Measurements from ENCODE around the gene MANSC1. TPM values are rescaled to one million over a fixed set of nuclear protein-coding genes. Genes with fewer than 3 reads are reported as not detected.

MANSC1 gene
- total and polyA plus RNA-seq, 9 of the 15 experiments (the other 6 are each of a cell fraction or from before 2014, with no cell fraction given): 0.76 to 8.6 (median 3.1) TPM

DNA sequence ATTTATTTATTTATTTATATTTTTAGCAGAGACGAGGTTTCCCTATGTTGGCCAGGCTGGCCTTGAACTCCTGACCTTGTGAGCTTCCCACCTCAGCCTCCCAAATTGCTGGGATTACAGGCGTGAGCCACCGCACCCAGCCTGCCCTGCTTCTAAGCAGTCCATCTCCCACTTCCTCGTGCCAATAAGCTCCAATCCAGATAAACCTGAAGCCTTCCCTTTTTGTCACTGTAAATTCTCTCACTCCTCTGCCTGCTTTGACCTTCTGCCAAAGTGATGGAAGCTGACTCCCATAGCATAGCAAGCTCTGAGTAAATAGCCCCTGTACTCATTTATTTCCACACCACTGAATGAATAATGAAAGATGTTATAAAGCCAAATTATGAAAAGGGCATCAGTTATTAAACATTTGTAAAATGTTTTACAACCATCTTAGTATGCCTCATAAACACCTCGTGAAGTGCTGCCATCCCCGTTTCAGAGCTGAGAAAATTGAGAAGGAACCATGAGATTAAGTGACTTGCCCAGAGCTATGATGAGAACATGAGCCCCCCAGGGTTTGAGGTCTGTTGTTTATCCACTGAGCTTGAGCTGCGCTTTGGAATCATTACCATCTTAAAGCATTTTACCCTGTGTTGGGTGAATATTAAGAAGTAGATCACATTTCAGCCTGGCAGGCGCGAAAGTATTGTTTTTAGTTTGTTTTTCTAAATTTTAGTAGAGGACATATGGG lies 30.4 kb downstream of the MANSC1 start (continued):
- TF ChIP-seq, protein P1, sequence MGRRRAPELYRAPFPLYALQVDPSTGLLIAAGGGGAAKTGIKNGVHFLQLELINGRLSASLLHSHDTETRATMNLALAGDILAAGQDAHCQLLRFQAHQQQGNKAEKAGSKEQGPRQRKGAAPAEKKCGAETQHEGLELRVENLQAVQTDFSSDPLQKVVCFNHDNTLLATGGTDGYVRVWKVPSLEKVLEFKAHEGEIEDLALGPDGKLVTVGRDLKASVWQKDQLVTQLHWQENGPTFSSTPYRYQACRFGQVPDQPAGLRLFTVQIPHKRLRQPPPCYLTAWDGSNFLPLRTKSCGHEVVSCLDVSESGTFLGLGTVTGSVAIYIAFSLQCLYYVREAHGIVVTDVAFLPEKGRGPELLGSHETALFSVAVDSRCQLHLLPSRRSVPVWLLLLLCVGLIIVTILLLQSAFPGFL (CRISPR knock-in tag; IDR thresholded peaks at IDR 0.05): no peak
- no peak for TF ChIP-seq CTCFL (IDR thresholded peaks at IDR 0.05; ENCODE audit: borderline replicate concordance, insufficient read depth, low read depth, low read length, poor library complexity, severe bottlenecking)

DNA sequence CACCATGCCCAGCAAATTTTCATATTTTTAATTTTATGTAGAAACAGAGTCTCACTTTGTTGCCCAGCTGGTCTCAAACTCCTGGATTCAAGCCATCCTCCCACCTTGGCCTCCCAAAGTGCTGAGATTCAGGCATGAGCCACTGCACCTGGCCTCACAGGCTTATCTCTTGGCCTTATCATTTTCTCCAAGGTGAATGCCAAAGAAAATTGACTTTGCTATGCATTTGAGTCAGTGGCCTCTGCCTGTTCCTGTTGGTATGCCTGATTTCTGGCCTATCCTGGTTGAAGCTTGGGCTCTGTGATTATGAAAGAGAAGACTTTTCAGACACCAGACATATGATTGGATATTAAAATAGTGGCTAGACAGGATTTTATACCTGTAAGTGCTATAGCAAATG lies 34.2 kb downstream of the MANSC1 start:
- H3K27me3 ChIP-seq (ENCODE audit: control insufficient read depth in 2 of 2, insufficient read depth in 2 of 2, low read length in 2 of 2): no peaks in the 10 kb centered on the region
- no peaks in the 10 kb centered on the region for H4K20me1 ChIP-seq (replicated peaks; ENCODE audit: control insufficient read depth, insufficient read depth, low read length)
- DNase-seq (ENCODE audit: extremely low read depth in 1 of 4, low spot score in 3 of 4) (no peak), FAIRE-seq (no peak), ATAC-seq (no peak)
- no peak overlapping the region for H3K9ac ChIP-seq (ENCODE audit: insufficient read depth in 1 of 2, low read depth in 2 of 2, low read length in 2 of 2)
- no peak overlapping the region for H2AFZ ChIP-seq (ENCODE audit: low read depth, low read length)
- no peak overlapping the region for H3K27ac ChIP-seq (ENCODE audit: extremely low read depth, low read depth, low read length)
- ChIA-PET CTCF (ENCODE audit: low intra/inter-chr PET ratio) (no interaction called here), POLR2A (no interaction called here)
- H3K36me3 ChIP-seq (ENCODE audit: control insufficient read depth, insufficient read depth, low read length): no peaks in the 10 kb centered on the region
- H3K4me1 ChIP-seq (replicated peaks in 1 of 2; ENCODE audit: control insufficient read depth in 2 of 2, insufficient read depth in 2 of 2, low read length in 2 of 2): no peaks in the 10 kb centered on the region
- in situ Hi-C loops (cut with MboI): no loop called here
- BruUV-seq (replicated peaks): no TSS peak
- H3K4me3 ChIP-seq: no peak overlapping the region
- no peaks in the 10 kb centered on the region for H3K79me2 ChIP-seq (ENCODE audit: control insufficient read depth, insufficient read depth, low read length)
- intact Hi-C loops (cut with micrococcal nuclease): no loop called here
- no peaks in the 10 kb centered on the region for H3K9me3 ChIP-seq (replicated peaks; ENCODE audit: control insufficient read depth, insufficient read depth, low read depth, low read length)
- H3K4me2 ChIP-seq (ENCODE audit: insufficient read depth, low read length): no peak overlapping the region
- no peaks in the 10 kb centered on the region for H3K9me1 ChIP-seq (ENCODE audit: control insufficient read depth, insufficient read depth, low read length)
- TF ChIP-seq TSC22D4 (tag; IDR thresholded peaks at IDR 0.05) (no peak), ZNF282 (CRISPR knock-in tag; IDR thresholded peaks at IDR 0.05) (no peak), TGIF2 (CRISPR knock-in tag; IDR thresholded peaks at IDR 0.05) (no peak), PTBP1 (IDR thresholded peaks at IDR 0.05; ENCODE audit: low read depth, low read length) (no peak), ATF1 (CRISPR knock-in tag; IDR thresholded peaks at IDR 0.05) (no peak), ATF1 (tag; IDR thresholded peaks at IDR 0.05) (no peak), ZZZ3 (IDR thresholded peaks at IDR 0.05) (no peak), ZNF143 (CRISPR knock-in tag; IDR thresholded peaks at IDR 0.05) (no peak), LCOR (CRISPR knock-in tag; IDR thresholded peaks at IDR 0.05) (no peak), KLF16 (IDR thresholded peaks at IDR 0.05) (no peak), DDX20 (tag; IDR thresholded peaks at IDR 0.05; ENCODE audit: low read depth) (no peak), CXXC5 (CRISPR knock-in tag; IDR thresholded peaks at IDR 0.05) (no peak), KAT7 (CRISPR knock-in tag; IDR thresholded peaks at IDR 0.05; ENCODE audit: borderline replicate concordance) (no peak)

Data from K562 (cell line).